Loucy (cell line): Measurements from ENCODE around the gene ELOF1.
"Not testable (repeated sequence)": the region's sequence is repeated elsewhere in the genome, so short reads cannot be mapped to it uniquely, and the experiment has no call there.

Source experiments
- H2AFZ ChIP-seq: fragments of 200-600 bp; sonication (generic); 2 replicates; pipeline ENCODE4 v1.6.0; 2016; ENCODE audit warnings: antibody characterized with exemption, mild to moderate bottlenecking, low read length, moderate library complexity
- H3F3A ChIP-seq: fragments of 200-600 bp; 2 replicates; pipeline ENCODE4 v1.6.0; 2016; ENCODE audit warnings: antibody characterized with exemption, low read depth, mild to moderate bottlenecking
- H3K27me3 ChIP-seq: fragments of 200-600 bp; sonication (generic); 2 replicates; pipeline ENCODE4 v1.6.1; 2014; ENCODE audit warnings: low read length, mild to moderate bottlenecking; ENCODE audit not compliant: insufficient read depth, poor library complexity, severe bottlenecking
- H3K36me3 ChIP-seq: fragments of 200-600 bp; sonication (generic); 2 replicates; pipeline ENCODE4 v1.6.1; 2016; ENCODE audit warnings: low read length; ENCODE audit not compliant: insufficient read depth
- H3K4me1 ChIP-seq: fragments of 200-600 bp; sonication (generic); 2 replicates; pipeline ENCODE4 v1.5.1; 2014; ENCODE audit warnings: low read length, mild to moderate bottlenecking; ENCODE audit not compliant: insufficient read depth, poor library complexity, severe bottlenecking
- H3K4me2 ChIP-seq: fragments of 200-600 bp; sonication (generic); 2 replicates; pipeline ENCODE4 v1.6.0; 2014; ENCODE audit warnings: antibody characterized with exemption, low read length, low read depth, mild to moderate bottlenecking; ENCODE audit not compliant: poor library complexity, severe bottlenecking
- H3K4me3 ChIP-seq: fragments of 200-600 bp; sonication (generic); 2 replicates; pipeline ENCODE4 v1.5.1; 2014; ENCODE audit warnings: low read length, mild to moderate bottlenecking, mixed read lengths; ENCODE audit not compliant: poor library complexity, severe bottlenecking
- H3K79me2 ChIP-seq: fragments of 200-600 bp; sonication (generic); 2 replicates; pipeline ENCODE4 v1.6.1; 2014; ENCODE audit warnings: low read length; ENCODE audit not compliant: insufficient read depth
- H3K9ac ChIP-seq: fragments of 200-600 bp; sonication (generic); 2 replicates; pipeline ENCODE4 v1.6.0; 2014; ENCODE audit warnings: mild to moderate bottlenecking, low read depth, low read length, moderate library complexity; ENCODE audit not compliant: poor library complexity, severe bottlenecking
- H3K9me2 ChIP-seq: fragments of 200-600 bp; sonication (generic); replicated peaks from 2 replicates; pipeline ENCODE4 v1.6.1; 2016; ENCODE audit warnings: low read depth, low read length, mixed read lengths
- H3K9me3 ChIP-seq: fragments of 200-600 bp; sonication (generic); 2 replicates; pipeline ENCODE4 v1.6.1; 2014; ENCODE audit warnings: mild to moderate bottlenecking, antibody characterized with exemption, low read length, low read depth; ENCODE audit not compliant: insufficient read depth
- H4K20me1 ChIP-seq: fragments of 200-600 bp; sonication (generic); 2 replicates; pipeline ENCODE4 v1.6.0; 2014; ENCODE audit warnings: antibody characterized with exemption, low read length, mild to moderate bottlenecking; ENCODE audit not compliant: insufficient read depth, poor library complexity, severe bottlenecking
- CTCF ChIP-seq: fragments of 200-600 bp; sonication (generic); conservative IDR thresholded peaks from 2 replicates; pipeline ENCODE4 v1.5.1; 2014; ENCODE audit warnings: mild to moderate bottlenecking, antibody characterized with exemption, low read length
- EZH2phosphoT487 ChIP-seq: fragments of 200-600 bp; IDR thresholded peaks from 2 replicates; pipeline ENCODE4 v1.6.1; 2018; ENCODE audit warnings: antibody characterized with exemption, mild to moderate bottlenecking, moderate library complexity, borderline replicate concordance

ELOF1 gene

GRCh38 chr19:11570039-11570462, 11.0 kb upstream of the ELOF1 start:
- Histone ChIP-seq H4K20me1 (no peaks in the 10 kb centered on the region), H3K9ac (no peak overlapping the region), H3K4me2 (no peak overlapping the region), H3F3A (no peaks in the 10 kb centered on the region), H3K27me3 (no peaks in the 10 kb centered on the region), H3K4me3 (no peak overlapping the region), H3K4me1 (peaks cover 4% of the 10 kb centered on the region), H3K9me3 (no peaks in the 10 kb centered on the region), H3K36me3 (no peaks in the 10 kb centered on the region), H3K9me2 (no peaks in the 10 kb centered on the region), H3K79me2 (no peaks in the 10 kb centered on the region), H2AFZ (no peak overlapping the region)
- TF ChIP-seq CTCF (no peak), EZH2phosphoT487 (no peak)

- peaks cover 4% of the 10 kb centered on the region for H3K4me1 ChIP-seq
- H3K4me2 ChIP-seq = no peak overlapping the region
- no peaks in the 10 kb centered on the region for H3K79me2 ChIP-seq
- no peaks in the 10 kb centered on the region for H3K9me2 ChIP-seq
- no peaks in the 10 kb centered on the region for H3K36me3 ChIP-seq
- H4K20me1 ChIP-seq = no peaks in the 10 kb centered on the region
- no peak for TF ChIP-seq EZH2phosphoT487
- TF ChIP-seq CTCF = no peak
- H3K27me3 ChIP-seq = no peaks in the 10 kb centered on the region
- no peak overlapping the region for H3K4me3 ChIP-seq
- no peak overlapping the region for H2AFZ ChIP-seq
- H3K9me3 ChIP-seq = no peaks in the 10 kb centered on the region
- no peak overlapping the region for H3K9ac ChIP-seq
- no peaks in the 10 kb centered on the region for H3F3A ChIP-seq
These were observed 7.1 kb upstream of the ELOF1 start for GRCh38 chr19:11566164-11566563.

- not testable (repeated sequence) for H2AFZ ChIP-seq
These were observed 6.6 kb upstream of the ELOF1 start for GRCh38 chr19:11565649-11565980.

GRCh38 chr19:11564082-11564807, 5.2 kb upstream of the ELOF1 start:
- not testable (repeated sequence) for H3K4me1 ChIP-seq, H4K20me1 ChIP-seq, H2AFZ ChIP-seq, H3K9ac ChIP-seq, H3K9me3 ChIP-seq, H3K9me2 ChIP-seq, H3K4me3 ChIP-seq, H3K4me2 ChIP-seq, H3K27me3 ChIP-seq, H3K79me2 ChIP-seq, H3F3A ChIP-seq, H3K36me3 ChIP-seq

More at GRCh38 chr19:11565649-11565980, 6.6 kb upstream of the ELOF1 start:
- not testable (repeated sequence) for H3K4me1 ChIP-seq, H3K9me2 ChIP-seq, H3K27me3 ChIP-seq, H3K9ac ChIP-seq, H4K20me1 ChIP-seq, H3K9me3 ChIP-seq, H3K4me3 ChIP-seq, H3F3A ChIP-seq, H3K36me3 ChIP-seq, H3K79me2 ChIP-seq, H3K4me2 ChIP-seq
